22Rv1 (cell line): ENCODE measurements around the gene SPOCK1.

ENCODE experiments used
- CTCF ChIP-seq: fragments of 450-650 bp; IDR thresholded peaks from 2 replicates; pipeline ENCODE4 v1.5.1; 2017; ENCODE audit warnings: mild to moderate bottlenecking
- ZFX ChIP-seq: fragments of 450-650 bp; IDR thresholded peaks from 2 replicates; pipeline ENCODE4 v1.6.1; 2017; ENCODE audit warnings: antibody characterized with exemption, borderline replicate concordance

GRCh38 chr5:137195483-137195882 lies 303.6 kb downstream of the SPOCK1 start:
- TF ChIP-seq CTCF (no peak), ZFX (no peak)
